NCI-H526 treated with DMSO at 0.1 percent for 48 hours (cell line): Measurements from ENCODE around the gene ASPHD2.
A peak's percentile ranks its signal among the peaks of the same experiment; 100 is the strongest.
"Not testable (repeated sequence)": the region's sequence is repeated elsewhere in the genome, so short reads cannot be mapped to it uniquely, and the experiment has no call there.

Source experiments
- DNase-seq: peaks from one replicate; lab custom pipeline; 2025; lab: John Stamatoyannopoulos, UW

The ASPHD2 gene

DNA sequence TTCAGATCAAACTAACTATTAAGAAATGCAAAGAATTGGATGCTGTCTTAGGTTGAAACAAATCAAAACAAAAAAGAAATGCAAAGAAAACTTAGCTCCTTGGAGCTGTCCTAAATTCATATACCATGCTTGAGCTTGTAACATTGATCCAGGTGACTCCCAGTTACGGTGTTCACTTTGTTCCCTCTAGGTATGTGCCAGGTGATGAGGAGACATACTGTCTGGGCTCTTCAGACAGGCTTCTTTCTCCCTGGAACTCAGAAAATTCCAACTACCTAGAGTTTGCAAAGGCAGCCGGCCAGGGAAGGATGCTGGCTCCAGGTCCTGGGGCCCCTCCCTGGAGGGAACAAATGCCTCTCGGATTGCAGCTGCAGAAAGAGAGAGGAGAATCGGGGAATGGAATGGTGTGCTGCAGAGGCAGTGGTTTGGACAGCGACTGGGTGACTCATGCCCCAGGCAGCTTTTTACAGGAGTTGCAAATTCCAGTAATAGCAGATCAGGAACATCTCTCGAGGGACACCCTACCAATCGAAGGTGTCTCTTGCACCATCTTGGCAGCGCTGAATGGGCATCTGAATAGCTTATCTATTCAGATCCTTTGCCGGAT, 12.3 kb upstream of the ASPHD2 start:
- DNase-seq = no peak

- DNase-seq = no peak
These were observed 11.7 kb upstream of the ASPHD2 start for GRCh38 chr22:26417406-26417805.

GRCh38 chr22:26418620-26419019, 10.4 kb upstream of the ASPHD2 start:
- DNase-seq = no peak

DNA sequence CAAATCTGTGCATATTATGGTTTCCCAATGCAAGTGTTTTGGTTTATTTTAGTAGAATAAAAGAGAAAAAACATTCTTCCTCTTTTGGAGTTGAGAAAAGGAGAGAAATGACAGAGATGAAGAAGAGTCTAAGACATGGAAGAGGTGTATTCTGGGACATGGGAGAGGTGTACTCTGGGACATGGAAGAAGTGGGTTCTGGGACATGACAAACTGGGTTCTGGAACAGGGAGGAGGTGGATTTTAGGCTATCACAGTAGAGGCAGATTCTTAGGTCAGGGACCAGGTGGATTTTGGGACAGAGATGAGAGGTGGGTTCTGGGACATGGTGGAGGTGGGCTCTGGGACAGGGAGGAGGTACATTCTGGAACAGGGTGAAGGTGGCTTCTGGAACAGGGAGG, 2.1 kb upstream of the ASPHD2 start:
- DNase-seq = no peak

- DNase-seq = no peak
These were observed 612 bp downstream of the ASPHD2 start for GRCh38 chr22:26429458-26430286.

DNA sequence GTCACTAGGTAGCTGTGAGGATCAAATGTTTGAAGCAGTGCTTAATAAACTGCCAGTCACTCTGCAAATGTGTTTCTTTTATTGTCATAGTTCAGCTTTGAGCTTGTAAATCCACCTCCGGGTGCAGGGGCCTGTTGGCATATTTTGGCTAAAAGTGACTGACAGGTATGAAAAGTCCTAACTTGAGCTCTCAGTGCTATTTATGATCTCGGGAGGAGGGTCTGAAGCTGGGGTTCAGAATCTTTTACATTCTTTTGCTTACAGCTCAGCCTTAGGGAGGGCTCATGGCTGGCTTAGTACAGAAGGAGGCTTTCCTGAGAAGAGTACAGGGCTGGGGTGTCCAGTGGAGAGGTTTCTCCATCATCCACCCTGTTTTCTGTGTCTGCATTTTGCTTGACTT, 1.5 kb downstream of the ASPHD2 start:
- DNase-seq = no peak

GRCh38 chr22:26431261-26431995, 2.4 kb downstream of the ASPHD2 start:
- no peak for DNase-seq

DNA sequence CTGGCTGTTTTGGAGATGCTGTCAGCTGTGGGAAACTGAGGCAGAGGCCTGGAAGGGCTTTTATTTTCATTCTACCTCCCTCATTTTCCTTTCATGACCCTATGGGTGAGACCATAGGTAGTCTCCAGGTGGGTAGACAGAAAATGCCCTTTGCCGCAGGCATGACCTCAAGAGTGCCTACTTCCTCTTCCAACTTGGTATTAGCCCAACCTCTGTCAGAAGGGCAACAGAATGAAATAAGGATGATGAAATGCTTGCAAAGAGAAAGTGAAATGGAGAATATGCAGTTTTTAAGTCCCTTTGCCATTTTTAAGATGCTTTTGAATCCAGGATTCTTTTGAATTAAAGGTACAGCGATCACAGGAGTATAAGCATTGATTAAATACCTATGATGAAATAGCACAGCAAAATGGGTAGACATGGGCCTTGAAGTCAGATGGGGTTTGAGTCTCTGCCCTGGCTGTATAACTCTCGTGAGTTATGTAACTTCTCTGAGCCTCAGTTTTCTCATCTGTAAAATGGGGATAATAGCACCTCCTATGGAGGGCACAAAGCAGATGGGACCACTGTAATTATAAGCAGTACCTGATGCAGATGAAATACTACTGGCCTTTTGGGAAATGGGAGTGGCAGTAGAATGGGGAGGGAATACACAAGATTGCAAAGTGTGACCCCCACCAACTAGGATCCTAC, 3.7 kb downstream of the ASPHD2 start:
- no peak for DNase-seq

DNA sequence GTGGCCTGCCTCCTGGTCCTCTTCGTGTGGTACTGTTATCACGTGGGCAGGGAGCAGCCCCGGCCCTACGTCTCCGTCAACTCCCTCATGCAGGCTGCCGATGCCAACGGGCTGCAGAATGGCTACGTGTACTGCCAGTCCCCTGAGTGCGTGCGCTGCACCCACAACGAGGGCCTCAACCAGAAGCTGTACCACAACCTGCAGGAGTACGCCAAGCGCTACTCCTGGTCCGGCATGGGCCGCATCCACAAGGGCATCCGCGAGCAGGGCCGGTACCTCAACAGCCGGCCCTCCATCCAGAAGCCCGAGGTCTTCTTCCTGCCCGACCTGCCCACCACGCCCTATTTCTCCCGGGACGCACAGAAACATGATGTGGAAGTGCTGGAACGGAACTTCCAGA, 4.7 kb downstream of the ASPHD2 start:
- DNase-seq = no peak

DNA sequence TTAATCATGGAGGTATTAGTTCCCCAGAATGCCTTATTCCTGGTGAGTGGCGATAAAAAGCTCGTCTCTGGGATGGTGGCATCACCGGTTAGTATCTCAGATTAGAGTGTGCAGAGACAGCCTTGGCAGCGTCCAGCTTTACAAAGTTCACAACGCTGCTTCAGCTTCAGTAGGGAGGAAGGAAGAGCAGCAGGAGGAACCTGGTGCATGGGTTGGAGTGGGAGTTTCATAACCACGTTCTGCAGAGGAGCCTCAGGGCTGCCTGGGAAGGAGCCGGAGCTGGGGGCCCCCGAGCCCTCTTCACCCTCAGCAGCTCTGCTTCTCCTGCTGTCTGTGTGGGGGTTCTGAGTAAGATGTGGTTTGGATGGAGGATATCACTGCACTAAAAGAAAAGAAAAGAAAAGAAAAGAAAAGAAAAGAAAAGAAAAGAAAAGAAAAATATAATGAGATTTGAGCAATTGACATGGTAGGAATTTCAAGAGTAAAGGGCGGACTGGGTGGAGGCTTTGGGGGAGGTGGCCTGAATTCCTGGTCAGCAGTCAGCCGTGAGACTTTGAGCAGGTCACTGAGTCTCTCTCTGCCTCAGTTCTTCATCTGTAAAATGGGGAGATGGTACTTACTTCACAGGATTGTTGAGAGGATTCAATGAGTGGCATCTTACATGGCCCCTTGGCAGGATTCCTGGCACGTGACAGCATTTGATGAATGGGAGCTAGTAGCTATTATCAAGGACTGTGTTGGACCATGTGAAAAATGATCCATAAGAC, 6.5 kb downstream of the ASPHD2 start:
- DNase-seq = no peak

DNA sequence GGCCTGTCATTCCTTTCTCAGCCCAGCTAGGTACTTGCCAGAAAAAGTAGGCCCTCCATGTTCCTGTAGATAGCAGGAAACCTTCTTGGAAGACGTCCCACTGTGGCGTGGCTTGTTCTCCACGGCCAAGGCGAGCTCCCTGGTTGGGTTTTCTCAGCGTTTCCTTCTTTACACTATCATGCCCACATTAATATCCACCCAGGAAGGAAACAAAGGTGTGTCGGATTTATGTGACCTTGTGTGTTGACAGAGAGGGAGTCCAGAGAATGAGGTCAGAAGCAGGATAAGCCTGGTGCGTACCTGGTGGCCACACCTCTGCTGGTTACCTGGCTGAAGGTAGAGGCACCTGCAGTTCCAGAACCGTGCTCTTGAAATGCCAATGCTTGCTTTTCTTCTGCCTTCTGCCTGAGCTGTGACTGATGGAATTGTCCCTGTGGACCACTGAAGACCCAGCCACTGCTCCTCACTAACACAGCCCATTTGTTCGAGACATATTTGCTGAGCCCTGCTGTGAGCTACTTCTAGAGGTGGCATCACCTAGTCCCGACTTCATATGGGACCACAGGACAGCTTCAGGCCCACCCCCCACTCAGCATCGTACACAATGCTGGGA, 7.9 kb downstream of the ASPHD2 start:
- DNase-seq = no peak

GRCh38 chr22:26437694-26438392, 8.8 kb downstream of the ASPHD2 start:
- DNase-seq = no peak

DNA sequence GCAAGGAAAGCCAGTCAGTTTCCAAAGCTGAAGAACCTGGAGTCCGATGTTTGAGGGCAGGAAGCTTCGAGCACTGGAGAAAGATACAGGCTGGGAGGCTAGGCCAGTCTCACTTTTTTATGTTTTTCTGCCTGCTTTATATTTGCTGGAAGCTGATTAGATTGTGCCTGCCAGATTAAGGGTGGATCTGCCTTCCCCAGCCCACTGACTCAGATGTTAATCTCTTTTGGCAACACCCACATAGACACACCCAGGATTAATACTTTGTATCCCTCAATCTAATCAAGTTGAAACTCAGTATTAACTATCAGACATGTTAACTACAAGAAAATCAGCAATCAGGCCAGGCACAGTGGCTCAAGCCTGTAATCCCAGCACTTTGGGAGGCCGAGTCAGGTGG, 9.7 kb downstream of the ASPHD2 start:
- not testable (repeated sequence) for DNase-seq

- no peak for DNase-seq
These were observed 10.5 kb downstream of the ASPHD2 start for GRCh38 chr22:26439559-26439958.

GRCh38 chr22:26442086-26442756, 13.2 kb downstream of the ASPHD2 start:
- DNase-seq = no peak

GRCh38 chr22:26443901-26444690, 15.0 kb downstream of the ASPHD2 start:
- peak; percentile 35 for DNase-seq

DNA sequence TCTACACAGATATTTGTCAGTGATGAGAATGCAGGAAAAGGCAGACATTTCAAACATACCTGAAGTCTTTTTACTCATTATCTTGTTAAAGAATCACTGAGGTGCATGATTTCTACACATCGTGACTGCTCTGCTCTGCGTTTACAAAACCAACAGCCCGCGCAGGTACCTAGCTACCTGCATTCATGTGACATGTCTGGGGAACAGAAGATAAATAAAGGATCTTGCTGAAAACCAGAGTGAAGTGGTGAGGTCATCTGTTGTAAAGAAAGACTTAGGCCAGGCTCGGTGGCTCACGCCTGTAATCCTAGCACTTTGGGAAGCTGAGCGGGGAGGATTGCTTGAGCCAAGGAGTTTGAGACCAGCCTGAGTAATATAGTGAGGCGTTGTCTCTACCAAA, 15.7 kb downstream of the ASPHD2 start:
- DNase-seq = no peak

- DNase-seq = no peak
These were observed 16.7 kb downstream of the ASPHD2 start for GRCh38 chr22:26445577-26446275.
